Measurements from ENCODE around the gene FBXO34.
"Not testable (repeated sequence)": the region's sequence is repeated elsewhere in the genome, so short reads cannot be mapped to it uniquely, and the experiment has no call there.

Gene FBXO34

DNA sequence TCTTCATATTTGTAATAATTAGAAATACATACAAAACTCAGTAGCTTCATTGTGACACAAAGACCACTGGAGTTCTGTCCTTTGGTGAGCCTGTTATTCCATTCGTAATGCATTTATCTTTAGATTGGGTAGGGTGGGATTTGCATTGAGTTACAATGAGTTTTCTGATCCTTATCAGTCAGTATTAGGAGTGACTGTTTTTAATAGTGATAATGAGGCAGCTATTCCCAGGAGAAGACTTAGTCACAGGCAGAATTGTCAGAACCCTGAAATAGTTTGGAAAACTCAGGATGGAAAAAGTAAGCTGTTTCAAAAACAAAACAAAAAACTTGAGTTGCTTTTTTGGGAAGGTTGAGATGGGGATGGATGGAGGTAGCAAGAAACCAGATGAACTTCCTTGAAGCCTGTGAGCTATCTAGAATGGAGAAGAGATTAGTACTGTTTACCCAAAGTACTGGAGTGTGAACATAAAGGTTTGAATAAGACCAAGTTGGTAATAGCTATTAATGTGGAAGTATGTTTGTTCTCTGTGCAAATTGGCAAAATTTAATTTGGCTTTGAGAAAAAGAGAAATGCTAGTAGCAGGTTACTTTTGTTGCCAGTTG, 38.6 kb downstream of the FBXO34 start:
- in situ Hi-C loops (cut with HindIII; ENCODE audit: low sequenced_read_pairs): no loop called here

GRCh38 chr14:55312379-55313030, 41.3 kb downstream of the FBXO34 start:
- in situ Hi-C loops (cut with HindIII; ENCODE audit: low sequenced_read_pairs): not testable (repeated sequence)

- in situ Hi-C loops (cut with HindIII; ENCODE audit: low sequenced_read_pairs): no loop called here
Measured at GRCh38 chr14:55313480-55313879, 42.3 kb downstream of the FBXO34 start.

DNA sequence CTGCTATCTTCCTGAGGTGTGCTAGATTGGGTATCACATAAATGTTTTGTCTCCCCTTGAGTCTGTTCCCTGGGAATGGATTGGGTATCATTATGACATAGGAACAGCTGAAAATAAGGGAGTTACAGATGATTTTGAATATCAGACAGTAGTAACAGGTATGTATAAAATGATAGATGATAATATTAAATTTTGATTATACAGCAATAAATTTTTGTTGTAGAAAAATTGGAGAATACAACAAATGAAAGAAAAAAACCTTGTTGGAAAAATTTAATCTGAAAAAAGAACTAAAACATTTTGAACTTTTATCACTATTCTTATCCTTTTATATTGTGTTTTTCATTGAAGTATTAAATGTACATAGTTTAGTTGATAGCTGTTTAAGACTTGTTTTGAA, 43.2 kb downstream of the FBXO34 start:
- in situ Hi-C loops (cut with HindIII; ENCODE audit: low sequenced_read_pairs): no loop called here

- in situ Hi-C loops (cut with HindIII; ENCODE audit: low sequenced_read_pairs): no loop called here
Measured at GRCh38 chr14:55316564-55316963, 45.3 kb downstream of the FBXO34 start.

DNA sequence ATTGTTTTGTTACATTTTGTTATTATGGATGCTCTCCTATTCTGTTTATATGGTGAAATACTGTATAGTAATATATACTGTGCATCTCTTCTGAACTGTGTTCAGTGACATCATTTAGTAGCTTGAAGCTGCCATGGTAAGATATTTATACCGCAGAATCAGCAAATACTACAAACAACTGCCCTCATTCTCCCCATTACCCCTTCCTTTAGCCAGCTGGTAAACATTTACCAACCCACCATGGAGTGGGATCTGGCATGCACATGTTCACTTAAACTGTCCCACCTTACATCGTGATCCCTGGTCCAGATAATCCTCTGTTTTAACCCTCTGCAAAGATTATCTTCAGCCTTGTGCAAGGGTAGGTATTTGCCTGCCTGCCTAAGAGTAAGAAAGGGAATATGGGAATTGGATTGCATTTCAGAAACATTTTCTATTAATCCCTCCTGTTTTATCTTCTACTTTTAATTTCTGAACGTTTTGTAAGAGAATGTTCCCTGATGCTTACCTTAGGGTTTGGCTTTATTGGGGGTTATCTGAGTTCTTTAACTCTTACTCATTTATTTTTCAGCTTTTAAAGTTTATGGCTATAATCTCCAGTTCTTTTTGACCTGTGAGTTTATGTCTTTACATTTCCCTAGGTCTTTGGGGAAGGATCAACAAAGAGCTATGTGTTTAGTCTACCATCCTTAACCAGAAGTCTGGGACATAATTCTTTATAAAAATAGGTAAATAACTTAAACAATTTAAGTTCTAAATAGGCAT, 46.5 kb downstream of the FBXO34 start:
- in situ Hi-C loops (cut with HindIII; ENCODE audit: low sequenced_read_pairs): no loop called here

GRCh38 chr14:55318694-55319093, 47.5 kb downstream of the FBXO34 start:
- in situ Hi-C loops (cut with HindIII; ENCODE audit: low sequenced_read_pairs): no loop called here

- in situ Hi-C loops (cut with HindIII; ENCODE audit: low sequenced_read_pairs): no loop called here
Measured at GRCh38 chr14:55323910-55324309, 52.7 kb downstream of the FBXO34 start.

DNA sequence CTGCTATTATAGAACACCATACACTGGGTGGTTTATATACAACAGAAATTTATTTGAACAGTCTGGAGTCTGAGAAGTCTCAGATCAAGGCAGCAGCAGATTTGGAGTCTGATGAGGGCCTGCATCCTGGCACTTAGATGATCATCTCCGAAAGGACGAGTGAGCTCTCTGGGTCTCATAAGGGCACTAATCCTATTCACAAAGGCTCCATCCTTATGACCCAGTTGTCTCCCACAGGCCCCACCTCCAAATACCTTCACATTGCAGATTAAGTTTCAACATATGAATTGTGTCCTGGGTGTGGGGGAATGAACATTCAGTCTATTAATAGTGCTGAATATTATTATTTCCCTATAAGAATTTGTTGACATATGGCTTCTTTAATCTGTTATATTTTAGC, 53.6 kb downstream of the FBXO34 start:
- in situ Hi-C loops (cut with HindIII; ENCODE audit: low sequenced_read_pairs): no loop called here

DNA sequence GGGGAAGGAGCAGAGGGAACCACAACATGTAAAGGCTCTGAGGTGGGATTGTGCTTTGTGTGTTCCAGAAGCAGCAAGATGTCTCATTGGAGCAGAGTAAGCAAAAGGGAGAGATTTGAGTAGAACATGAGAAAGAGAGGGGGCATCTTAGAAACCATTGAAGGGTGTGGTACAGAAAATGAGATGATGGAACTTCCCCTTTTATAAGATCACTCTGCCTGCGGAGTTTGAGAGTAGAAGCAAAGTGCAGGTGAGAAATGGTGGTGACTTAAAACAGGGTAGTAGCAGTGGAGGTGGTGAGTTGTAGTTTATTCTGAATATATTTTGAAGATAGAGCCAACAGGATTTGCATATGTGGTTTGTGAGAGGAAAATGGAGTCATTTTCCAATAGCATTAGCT, 56.0 kb downstream of the FBXO34 start:
- in situ Hi-C loops (cut with HindIII; ENCODE audit: low sequenced_read_pairs): no loop called here

GRCh38 chr14:55328317-55328716, 57.1 kb downstream of the FBXO34 start:
- in situ Hi-C loops (cut with HindIII; ENCODE audit: low sequenced_read_pairs): no loop called here

DNA sequence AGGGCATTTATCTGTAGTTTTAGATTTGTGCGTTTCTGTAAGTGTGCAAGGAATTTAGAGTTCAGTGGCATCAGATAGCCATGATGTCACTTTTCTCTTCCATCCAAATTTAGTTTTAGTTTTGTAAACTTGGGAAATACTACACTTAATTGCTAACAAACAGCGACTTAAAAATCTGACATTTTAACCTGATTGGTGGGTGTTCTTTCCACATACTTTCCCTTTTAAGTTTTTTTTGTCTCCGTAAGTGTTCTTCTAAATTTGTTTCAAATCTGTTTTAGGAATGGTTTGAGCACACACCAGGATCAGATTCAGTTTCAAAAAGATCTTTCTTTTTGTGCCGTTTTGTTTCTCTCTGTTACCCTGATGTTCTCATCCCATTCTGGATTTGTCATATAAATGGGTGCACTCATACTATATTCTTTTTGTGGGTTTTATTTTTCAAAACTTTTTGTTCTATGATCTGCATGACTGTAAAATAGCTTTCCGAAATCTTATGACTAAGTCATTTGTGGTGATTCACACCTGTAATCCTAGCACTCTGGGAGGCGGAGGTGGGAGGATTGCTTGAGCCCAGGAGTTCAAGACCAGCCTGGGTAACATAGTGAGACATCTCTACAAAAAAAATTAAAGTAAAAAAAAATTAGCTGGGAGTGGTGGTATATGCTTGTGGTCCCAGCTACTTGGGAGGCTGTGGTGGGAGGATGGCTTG, 58.9 kb downstream of the FBXO34 start:
- in situ Hi-C loops (cut with HindIII; ENCODE audit: low sequenced_read_pairs): no loop called here

GRCh38 chr14:55332654-55333570, 61.7 kb downstream of the FBXO34 start:
- in situ Hi-C loops (cut with HindIII; ENCODE audit: low sequenced_read_pairs): no loop called here

DNA sequence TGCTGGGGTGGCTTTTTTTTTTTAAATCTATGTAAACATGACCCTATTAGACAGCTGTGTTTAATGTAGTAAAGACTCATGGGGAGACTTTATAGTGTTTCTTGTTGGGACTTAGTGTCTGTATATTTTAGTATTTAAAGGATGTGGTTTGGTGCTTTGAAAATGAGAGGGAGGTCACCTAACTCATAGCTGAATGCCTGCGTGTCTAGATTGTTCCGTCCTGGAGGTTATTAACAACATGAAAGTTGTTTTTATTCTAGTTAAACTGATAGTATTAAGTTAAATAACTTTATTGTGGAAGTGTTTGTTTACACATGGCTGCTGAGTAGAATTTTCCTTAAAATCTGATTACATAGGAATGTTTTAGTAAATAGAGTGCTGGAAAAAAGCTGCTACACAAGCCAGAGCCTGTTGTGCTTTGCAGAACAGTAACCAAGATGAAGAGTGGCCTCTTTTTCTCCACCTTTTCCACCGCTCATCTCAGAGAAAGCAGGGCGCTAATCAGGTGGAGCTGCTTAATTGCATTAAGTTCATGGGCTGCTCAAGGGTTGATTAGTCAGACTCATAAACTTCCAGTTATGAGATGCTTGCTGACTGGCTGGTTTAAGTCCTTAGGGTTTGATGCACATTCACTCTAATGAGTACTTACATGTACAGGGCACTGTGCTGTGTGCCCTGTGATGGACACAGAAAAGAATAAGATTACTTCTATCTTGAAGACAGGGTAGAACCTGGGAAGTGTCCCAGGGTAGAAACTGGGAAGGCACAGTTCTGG, 62.7 kb downstream of the FBXO34 start:
- in situ Hi-C loops (cut with HindIII; ENCODE audit: low sequenced_read_pairs): no loop called here

DNA sequence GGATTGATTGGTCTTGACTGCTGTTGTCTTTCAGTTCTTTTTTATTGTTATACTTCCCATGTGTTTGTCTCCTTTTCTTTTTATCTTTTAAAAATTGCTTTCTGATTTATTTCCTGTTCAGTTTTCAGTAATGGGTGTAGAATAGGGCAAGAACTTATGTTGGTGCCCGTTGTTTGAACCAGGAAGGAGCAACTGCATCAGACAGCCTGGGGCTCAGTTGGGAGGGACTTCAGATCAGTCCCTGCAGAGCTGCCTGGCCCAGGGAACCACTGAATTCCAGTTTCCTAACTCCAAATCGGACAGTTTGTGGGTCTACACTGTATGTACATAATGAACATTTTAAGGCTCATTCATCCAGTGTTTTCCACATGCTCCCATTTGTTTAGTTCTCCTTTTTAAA, 64.9 kb downstream of the FBXO34 start:
- in situ Hi-C loops (cut with HindIII; ENCODE audit: low sequenced_read_pairs): no loop called here

GRCh38 chr14:55336691-55337090, 65.5 kb downstream of the FBXO34 start:
- in situ Hi-C loops (cut with HindIII; ENCODE audit: low sequenced_read_pairs): no loop called here

GRCh38 chr14:55339770-55340169, 68.5 kb downstream of the FBXO34 start:
- in situ Hi-C loops (cut with HindIII; ENCODE audit: low sequenced_read_pairs): no loop called here

DNA sequence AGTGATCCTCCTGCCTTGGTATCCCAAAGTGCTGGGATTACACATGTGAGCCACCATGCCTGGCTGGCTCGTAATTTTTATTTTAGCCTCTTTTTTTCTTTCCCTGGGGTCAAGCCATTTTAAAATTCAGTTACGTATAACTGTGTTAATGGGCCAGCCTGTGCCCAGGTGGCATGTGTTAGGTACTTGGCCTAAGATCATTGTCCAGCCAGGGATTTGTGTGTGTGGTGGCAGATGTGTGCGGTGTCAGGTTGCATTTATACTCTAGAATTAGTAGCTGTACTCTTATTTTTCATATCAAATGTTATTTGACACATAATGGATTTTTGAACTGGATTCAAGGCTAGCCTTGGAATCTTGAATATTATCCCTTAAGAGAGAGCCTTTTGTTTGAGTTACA, 69.3 kb downstream of the FBXO34 start:
- in situ Hi-C loops (cut with HindIII; ENCODE audit: low sequenced_read_pairs): no loop called here

- in situ Hi-C loops (cut with HindIII; ENCODE audit: low sequenced_read_pairs): no loop called here
Measured at GRCh38 chr14:55341781-55342180, 70.6 kb downstream of the FBXO34 start.
